ENCODE results near the gene NIPBL.
A peak's percentile ranks its signal among the peaks of the same experiment; 100 is the strongest.
"Not testable (repeated sequence)": the region's sequence is repeated elsewhere in the genome, so short reads cannot be mapped to it uniquely, and the experiment has no call there.

NIPBL gene

GRCh38 chr5:36877667-36878391 lies 1.3 kb downstream of the NIPBL start:
- peak in 1 of 14 donors; percentile 18 for DNase-seq

GRCh38 chr5:36878392-36879082 lies 2.0 kb downstream of the NIPBL start:
- DNase-seq: peak in 7 of 14 donors; percentile 2 to 24 (median 11)

- DNase-seq: no peak
These were observed 2.9 kb downstream of the NIPBL start for GRCh38 chr5:36879274-36880033.

GRCh38 chr5:36880761-36881160 lies 4.2 kb downstream of the NIPBL start:
- DNase-seq: no peak

GRCh38 chr5:36881304-36881703 lies 4.7 kb downstream of the NIPBL start:
- no peak for DNase-seq

- no peak for DNase-seq
These were observed 5.2 kb downstream of the NIPBL start for GRCh38 chr5:36881807-36882206.

- DNase-seq: no peak
These were observed 5.7 kb downstream of the NIPBL start for GRCh38 chr5:36882250-36882649.

- no peak for DNase-seq
These were observed 7.4 kb downstream of the NIPBL start for GRCh38 chr5:36883894-36884462.

GRCh38 chr5:36885149-36885548 lies 8.6 kb downstream of the NIPBL start:
- no peak for DNase-seq

GRCh38 chr5:36885566-36886485 lies 9.3 kb downstream of the NIPBL start:
- DNase-seq: no peak

GRCh38 chr5:36886791-36887190 lies 10.2 kb downstream of the NIPBL start:
- no peak for DNase-seq

- DNase-seq: no peak
These were observed 11.0 kb downstream of the NIPBL start for GRCh38 chr5:36887532-36887931.

- DNase-seq: no peak
These were observed 11.7 kb downstream of the NIPBL start for GRCh38 chr5:36888303-36888702.

GRCh38 chr5:36889264-36889663 lies 12.7 kb downstream of the NIPBL start:
- DNase-seq: no peak

- no peak for DNase-seq
These were observed 14.7 kb downstream of the NIPBL start for GRCh38 chr5:36891266-36891665.

GRCh38 chr5:36892085-36892830 lies 15.7 kb downstream of the NIPBL start:
- not testable (repeated sequence) for DNase-seq

- no peak for DNase-seq
These were observed 18.4 kb downstream of the NIPBL start for GRCh38 chr5:36894954-36895353.

- no peak for DNase-seq
These were observed 19.9 kb downstream of the NIPBL start for GRCh38 chr5:36896476-36896875.

- DNase-seq: no peak
These were observed 21.0 kb downstream of the NIPBL start for GRCh38 chr5:36897616-36898015.

GRCh38 chr5:36899860-36900259 lies 23.3 kb downstream of the NIPBL start:
- no peak for DNase-seq

- no peak for DNase-seq
These were observed 23.7 kb downstream of the NIPBL start for GRCh38 chr5:36900283-36900682.

All from C1 segment of cervical spinal cord (tissue), 14 donors.